Parathyroid adenoma (tissue), 2 donors: ENCODE measurements around the gene EFCAB11.

Experiments used
- H2AFZ ChIP-seq: fragments of 300-600 bp; sonication (generic); one replicate; pipeline ENCODE4 v1.7.0; 2017; ENCODE audit warnings: antibody characterized with exemption, mild to moderate bottlenecking
- H3K27ac ChIP-seq: fragments of 300-600 bp; sonication (generic); one replicate; pipeline ENCODE4 v1.7.0; 2017
- H3K27me3 ChIP-seq: fragments of 300-600 bp; sonication (generic); one replicate; pipeline ENCODE4 v1.7.0; 2017; ENCODE audit warnings: low read length; ENCODE audit not compliant: control insufficient read depth, insufficient read depth
- H3K36me3 ChIP-seq: fragments of 300-600 bp; sonication (generic); one replicate; pipeline ENCODE4 v1.7.0; 2017; ENCODE audit warnings: low read length; ENCODE audit not compliant: control insufficient read depth, insufficient read depth
- H3K4me1 ChIP-seq: fragments of 300-600 bp; sonication (generic); one replicate; pipeline ENCODE4 v1.7.0; 2017; ENCODE audit warnings: control low read depth
- H3K4me2 ChIP-seq: fragments of 300-600 bp; sonication (generic); one replicate; pipeline ENCODE4 v1.7.0; 2017; ENCODE audit warnings: low read length
- H3K4me3 ChIP-seq: fragments of 300-600 bp; sonication (generic); one replicate; pipeline ENCODE4 v1.7.0; 2017; ENCODE audit warnings: low read depth, low read length
- H3K79me2 ChIP-seq: fragments of 300-600 bp; sonication (generic); one replicate; pipeline ENCODE4 v1.7.0; 2017; ENCODE audit warnings: control low read depth
- H3K9ac ChIP-seq: fragments of 300-600 bp; sonication (generic); one replicate; pipeline ENCODE4 v1.7.0; 2017; ENCODE audit warnings: mild to moderate bottlenecking
- H3K9me3 ChIP-seq: fragments of 300-600 bp; sonication (generic); one replicate; pipeline ENCODE4 v1.7.0; 2017; ENCODE audit warnings: low read length; ENCODE audit not compliant: control insufficient read depth
- TF ChIP-seq, protein P1 (sequence below): fragments of 300-600 bp; sonication (generic); IDR thresholded peaks from one replicate; pipeline ENCODE4 v1.7.0; 2017; ENCODE audit warnings: antibody characterized with exemption, mild to moderate bottlenecking
- donor health status: primary hyperparathyroidism.

EFCAB11 gene

DNA sequence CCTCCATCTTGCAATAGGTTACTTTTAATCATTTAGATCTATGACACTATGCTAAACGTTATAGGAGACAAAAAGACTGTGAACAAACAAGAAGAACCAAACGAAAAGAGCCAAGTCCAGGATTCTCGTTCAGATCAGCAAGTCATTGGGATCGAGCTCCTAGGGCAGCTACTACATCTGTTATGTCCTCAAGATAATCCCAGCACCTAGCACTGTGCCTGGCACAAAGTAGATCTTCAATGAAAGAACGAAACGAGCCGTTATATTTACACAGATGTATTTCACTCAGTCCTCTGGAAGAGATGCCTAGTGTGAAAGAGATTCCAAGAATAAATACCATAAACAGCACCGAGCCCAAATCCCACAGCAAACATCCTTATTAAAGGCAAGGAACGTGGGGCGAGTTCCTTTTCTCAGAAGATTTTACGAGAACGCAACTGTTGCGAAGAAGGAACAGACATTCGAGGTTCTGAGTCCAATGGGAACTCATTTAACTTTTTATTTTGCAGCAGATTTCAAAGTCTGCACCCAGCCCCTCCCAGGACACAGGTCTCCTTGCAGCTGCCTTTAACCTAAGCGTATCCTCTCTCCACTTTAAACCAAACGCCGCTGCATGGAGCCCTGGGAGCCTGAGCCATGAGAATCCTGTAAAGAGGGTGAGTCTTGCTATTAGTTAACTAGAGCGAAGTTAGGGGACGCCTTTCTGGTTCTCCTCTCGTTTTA is 653 bp upstream of the EFCAB11 start:
- TF ChIP-seq, protein P1, sequence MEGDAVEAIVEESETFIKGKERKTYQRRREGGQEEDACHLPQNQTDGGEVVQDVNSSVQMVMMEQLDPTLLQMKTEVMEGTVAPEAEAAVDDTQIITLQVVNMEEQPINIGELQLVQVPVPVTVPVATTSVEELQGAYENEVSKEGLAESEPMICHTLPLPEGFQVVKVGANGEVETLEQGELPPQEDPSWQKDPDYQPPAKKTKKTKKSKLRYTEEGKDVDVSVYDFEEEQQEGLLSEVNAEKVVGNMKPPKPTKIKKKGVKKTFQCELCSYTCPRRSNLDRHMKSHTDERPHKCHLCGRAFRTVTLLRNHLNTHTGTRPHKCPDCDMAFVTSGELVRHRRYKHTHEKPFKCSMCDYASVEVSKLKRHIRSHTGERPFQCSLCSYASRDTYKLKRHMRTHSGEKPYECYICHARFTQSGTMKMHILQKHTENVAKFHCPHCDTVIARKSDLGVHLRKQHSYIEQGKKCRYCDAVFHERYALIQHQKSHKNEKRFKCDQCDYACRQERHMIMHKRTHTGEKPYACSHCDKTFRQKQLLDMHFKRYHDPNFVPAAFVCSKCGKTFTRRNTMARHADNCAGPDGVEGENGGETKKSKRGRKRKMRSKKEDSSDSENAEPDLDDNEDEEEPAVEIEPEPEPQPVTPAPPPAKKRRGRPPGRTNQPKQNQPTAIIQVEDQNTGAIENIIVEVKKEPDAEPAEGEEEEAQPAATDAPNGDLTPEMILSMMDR = no peak
- H3K27ac ChIP-seq = peak overlapping the region; percentile 76
- no peaks in the 10 kb centered on the region for H3K36me3 ChIP-seq

DNA sequence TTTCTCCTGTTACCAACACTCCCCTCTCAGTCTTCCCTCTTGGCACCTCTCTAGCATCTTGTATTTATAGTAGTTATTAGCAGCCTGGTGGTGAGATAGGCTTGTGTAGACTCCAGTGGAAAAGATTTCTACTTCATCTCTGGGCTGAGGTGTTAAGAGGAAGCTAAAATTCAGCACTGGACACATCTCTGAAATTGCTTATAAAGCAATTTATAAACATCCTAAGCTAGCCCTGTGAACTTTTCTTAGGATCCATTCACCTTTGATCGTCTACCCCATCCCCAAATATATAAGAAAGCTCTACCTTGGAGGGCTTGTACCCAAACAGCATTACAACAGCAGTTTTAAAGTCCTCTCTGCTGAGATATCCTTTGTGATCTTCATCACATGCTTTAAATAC is 928 bp downstream of the EFCAB11 start:
- no peaks in the 10 kb centered on the region for H3K27me3 ChIP-seq
- H3K27ac ChIP-seq = no peak overlapping the region
- no peaks in the 10 kb centered on the region for H3K9me3 ChIP-seq
- H3K4me1 ChIP-seq = peaks cover 13% of the 10 kb centered on the region
- H3K4me2 ChIP-seq = peak overlapping the region; percentile 93
- H3K36me3 ChIP-seq = no peaks in the 10 kb centered on the region
- no peak overlapping the region for H2AFZ ChIP-seq
- H3K79me2 ChIP-seq = no peaks in the 10 kb centered on the region
- H3K9ac ChIP-seq = no peak overlapping the region
- TF ChIP-seq, protein P1 = no peak
- H3K4me3 ChIP-seq = no peak overlapping the region

More for the DNA sequence above, 653 bp upstream of the EFCAB11 start:
- Histone ChIP-seq H2AFZ (peak overlapping the region; percentile 74), H3K4me3 (peak overlapping the region; percentile 90), H3K27me3 (no peaks in the 10 kb centered on the region), H3K79me2 (no peaks in the 10 kb centered on the region), H3K9ac (no peak overlapping the region), H3K4me1 (peaks cover 13% of the 10 kb centered on the region), H3K4me2 (peak overlapping the region; percentile 93), H3K9me3 (no peaks in the 10 kb centered on the region)

DNA sequence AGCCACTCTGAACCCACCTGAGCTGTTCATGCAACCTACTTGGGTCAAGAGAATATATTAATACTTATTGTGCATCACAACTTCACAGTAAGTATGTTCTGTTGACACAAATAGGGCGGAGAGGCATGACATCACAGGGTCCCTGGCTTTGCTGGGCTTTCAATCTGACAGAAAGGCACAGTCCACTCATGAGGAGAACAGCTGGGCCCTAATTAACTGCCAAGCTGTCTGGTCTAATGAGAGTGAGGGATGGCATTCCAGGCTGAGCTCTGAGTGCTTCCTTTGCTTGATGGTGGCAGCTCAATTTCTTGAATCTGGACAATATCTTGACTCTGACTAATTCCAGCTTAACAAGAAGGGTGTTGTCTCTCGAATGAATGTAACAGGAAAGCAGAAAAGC is 2.0 kb downstream of the EFCAB11 start:
- no peaks in the 10 kb centered on the region for H3K9me3 ChIP-seq
- H3K4me3 ChIP-seq = no peak overlapping the region
- no peak overlapping the region for H3K27ac ChIP-seq
- no peaks in the 10 kb centered on the region for H3K79me2 ChIP-seq
- no peak overlapping the region for H3K4me2 ChIP-seq
- H3K27me3 ChIP-seq = no peaks in the 10 kb centered on the region
- H3K36me3 ChIP-seq = no peaks in the 10 kb centered on the region
- peaks cover 13% of the 10 kb centered on the region for H3K4me1 ChIP-seq
- H2AFZ ChIP-seq = no peak overlapping the region
- H3K9ac ChIP-seq = no peak overlapping the region
- TF ChIP-seq, protein P1 = no peak

DNA sequence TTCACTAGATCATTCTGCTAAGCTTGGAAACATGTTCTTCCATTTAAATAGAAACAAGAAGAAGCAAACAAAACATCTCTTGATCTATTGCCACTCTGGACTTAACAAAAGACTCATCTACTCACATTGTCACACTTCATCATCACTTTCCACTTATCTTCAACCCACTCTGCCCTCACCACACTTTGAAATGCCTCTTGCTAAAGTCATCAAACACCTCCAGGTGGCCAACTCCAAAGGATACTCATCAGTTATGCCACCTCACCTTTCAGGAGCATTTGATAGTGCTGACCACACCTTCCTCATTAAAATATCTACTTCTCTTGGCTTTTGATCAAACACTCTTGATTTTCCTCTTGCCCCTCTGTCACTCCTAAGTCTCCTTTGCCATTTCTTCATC is 7.2 kb downstream of the EFCAB11 start:
- H3K27ac ChIP-seq = no peak overlapping the region
- H3K36me3 ChIP-seq = no peaks in the 10 kb centered on the region
- H3K9ac ChIP-seq = no peak overlapping the region
- no peak overlapping the region for H2AFZ ChIP-seq
- H3K79me2 ChIP-seq = no peaks in the 10 kb centered on the region
- H3K4me1 ChIP-seq = no peaks in the 10 kb centered on the region
- no peak overlapping the region for H3K4me3 ChIP-seq
- TF ChIP-seq, protein P1 = no peak
- no peaks in the 10 kb centered on the region for H3K27me3 ChIP-seq
- no peaks in the 10 kb centered on the region for H3K9me3 ChIP-seq
- H3K4me2 ChIP-seq = no peak overlapping the region

DNA sequence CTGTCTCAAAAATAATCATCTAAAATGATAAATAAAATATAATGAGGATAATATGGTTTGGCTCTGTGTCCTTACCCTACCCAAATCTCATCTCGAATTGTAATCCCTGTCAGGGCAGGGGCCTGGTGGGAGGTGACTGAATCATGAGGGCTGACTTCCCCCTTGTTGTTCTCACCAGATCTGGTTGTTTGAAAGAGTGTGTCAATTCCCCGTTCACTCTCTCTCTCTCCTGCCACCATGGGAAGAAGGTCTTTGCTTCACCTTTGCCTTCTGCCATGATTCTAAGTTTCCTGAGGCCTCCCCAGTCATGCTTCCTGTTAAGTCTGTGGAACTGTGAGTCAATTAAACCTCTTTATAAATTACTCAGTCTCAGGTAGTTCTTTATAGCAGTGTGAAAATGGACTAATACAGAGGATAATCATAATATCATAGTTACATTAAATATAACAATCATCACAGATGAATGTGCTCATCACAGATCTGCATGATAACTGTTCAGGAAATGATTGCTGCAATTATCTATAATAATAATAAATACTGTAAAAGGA is 12.6 kb downstream of the EFCAB11 start:
- Histone ChIP-seq H3K79me2 (no peaks in the 10 kb centered on the region), H3K4me3 (no peak overlapping the region), H3K9me3 (no peaks in the 10 kb centered on the region), H2AFZ (no peak overlapping the region), H3K27me3 (no peaks in the 10 kb centered on the region), H3K36me3 (no peaks in the 10 kb centered on the region), H3K4me2 (no peak overlapping the region), H3K4me1 (no peaks in the 10 kb centered on the region), H3K27ac (no peak overlapping the region), H3K9ac (no peak overlapping the region)
- TF ChIP-seq, protein P1 = no peak
